Neural crest cell (in vitro differentiated cells): ENCODE data around the gene CMC2. TPM values are rescaled to one million over a fixed set of nuclear protein-coding genes. Genes with fewer than 3 reads are reported as not detected.

Experiments used
- DNase-seq: peaks from one replicate; pipeline ENCODE4 v3.0.0; 2021; ENCODE audit warnings: low read depth, mixed read lengths, low spot score
- H3K27ac Mint-ChIP-seq: one replicate; pipeline ENCODE4 v1.8.0; 2021; ENCODE audit warnings: mild to moderate bottlenecking, mixed read lengths; ENCODE audit not compliant: unreplicated experiment
- H3K27me3 Mint-ChIP-seq: 2 replicates; pipeline ENCODE4 v1.8.0; 2021; ENCODE audit warnings: low read depth, mild to moderate bottlenecking, mixed read lengths
- H3K36me3 Mint-ChIP-seq: 2 replicates; pipeline ENCODE4 v1.8.0; 2021; ENCODE audit warnings: low read depth, mild to moderate bottlenecking, mixed read lengths
- H3K4me1 Mint-ChIP-seq: 2 replicates; pipeline ENCODE4 v1.8.0; 2021; ENCODE audit warnings: mixed read lengths
- H3K4me3 Mint-ChIP-seq: one replicate; pipeline ENCODE4 v1.8.0; 2021; ENCODE audit warnings: mild to moderate bottlenecking, mixed read lengths
- H3K9me3 Mint-ChIP-seq: 2 replicates; pipeline ENCODE4 v1.8.0; 2021; ENCODE audit warnings: mixed read lengths
- CTCF ChIP-seq: fragments of 200-600 bp; sonication (generic); conservative IDR thresholded peaks from 2 replicates; pipeline ENCODE4 v1.5.0; 2021; ENCODE audit warnings: antibody characterized with exemption, mild to moderate bottlenecking
- total RNA-seq: library from RNA; stranded (reverse); gene quantifications from 2 replicates; pipeline ENCODE4 v1.2.1, GENCODE V29; 2021

Gene CMC2
- total RNA-seq, 1 donor from 2014 or later, result 75.0 TPM

- H3K4me1 Mint-ChIP-seq, result peaks cover 13% of the 10 kb centered on the region
- H3K36me3 Mint-ChIP-seq, result peaks cover 10% of the 10 kb centered on the region
- H3K27ac Mint-ChIP-seq, result no peak overlapping the region
- peaks cover 13% of the 10 kb centered on the region for H3K9me3 Mint-ChIP-seq
- no peaks in the 10 kb centered on the region for H3K27me3 Mint-ChIP-seq
- TF ChIP-seq CTCF, result no peak
- no peak overlapping the region for H3K4me3 Mint-ChIP-seq
- no peak for DNase-seq
These were observed 12.2 kb downstream of the CMC2 start for GRCh38 chr16:80994451-80994850.

- H3K27me3 Mint-ChIP-seq, result no peaks in the 10 kb centered on the region
- peaks cover 13% of the 10 kb centered on the region for H3K4me1 Mint-ChIP-seq
- no peak for DNase-seq
- peaks cover 4% of the 10 kb centered on the region for H3K36me3 Mint-ChIP-seq
- no peak overlapping the region for H3K4me3 Mint-ChIP-seq
- no peak overlapping the region for H3K27ac Mint-ChIP-seq
- H3K9me3 Mint-ChIP-seq, result peaks cover 7% of the 10 kb centered on the region
- TF ChIP-seq CTCF, result no peak
These were observed 12.9 kb downstream of the CMC2 start for GRCh38 chr16:80993834-80994233.

GRCh38 chr16:80993307-80993706, 13.4 kb downstream of the CMC2 start:
- Mint-ChIP-seq H3K4me1 (peaks cover 13% of the 10 kb centered on the region), H3K9me3 (peaks cover 1% of the 10 kb centered on the region), H3K27ac (no peak overlapping the region), H3K27me3 (no peaks in the 10 kb centered on the region), H3K4me3 (no peak overlapping the region), H3K36me3 (peaks cover 2% of the 10 kb centered on the region)
- DNase-seq, result no peak
- no peak for TF ChIP-seq CTCF

GRCh38 chr16:80992676-80993293, 13.9 kb downstream of the CMC2 start:
- Mint-ChIP-seq H3K36me3 (peaks cover 2% of the 10 kb centered on the region), H3K4me3 (no peak overlapping the region), H3K4me1 (peaks cover 13% of the 10 kb centered on the region), H3K27me3 (no peaks in the 10 kb centered on the region), H3K9me3 (no peaks in the 10 kb centered on the region), H3K27ac (no peak overlapping the region)
- DNase-seq, result no peak
- no peak for TF ChIP-seq CTCF

- Mint-ChIP-seq H3K36me3 (peaks cover 2% of the 10 kb centered on the region), H3K27ac (no peak overlapping the region), H3K4me3 (no peak overlapping the region), H3K9me3 (no peaks in the 10 kb centered on the region), H3K27me3 (no peaks in the 10 kb centered on the region), H3K4me1 (peaks cover 13% of the 10 kb centered on the region)
- no peak for DNase-seq
- no peak for TF ChIP-seq CTCF
These were observed 14.8 kb downstream of the CMC2 start for GRCh38 chr16:80991792-80992430.
